GM19467 (cell line): ENCODE results near the gene NISCH.
"Not testable (repeated sequence)": the region's sequence is repeated elsewhere in the genome, so short reads cannot be mapped to it uniquely, and the experiment has no call there.

Experiments
- ATAC-seq: cut with Tn5 transposase; IDR thresholded peaks from one replicate; pipeline ENCODE4 v1.9.1; 2021; ENCODE audit warnings: mild to moderate bottlenecking, moderate library complexity; ENCODE audit not compliant: unreplicated experiment

The NISCH gene

GRCh38 chr3:52524752-52525679, 69.6 kb downstream of the NISCH start:
- ATAC-seq, result no peak

GRCh38 chr3:52525680-52526561, 70.5 kb downstream of the NISCH start:
- no peak for ATAC-seq

- ATAC-seq, result not testable (repeated sequence)
Observed at GRCh38 chr3:52526671-52527038, 71.3 kb downstream of the NISCH start.

DNA sequence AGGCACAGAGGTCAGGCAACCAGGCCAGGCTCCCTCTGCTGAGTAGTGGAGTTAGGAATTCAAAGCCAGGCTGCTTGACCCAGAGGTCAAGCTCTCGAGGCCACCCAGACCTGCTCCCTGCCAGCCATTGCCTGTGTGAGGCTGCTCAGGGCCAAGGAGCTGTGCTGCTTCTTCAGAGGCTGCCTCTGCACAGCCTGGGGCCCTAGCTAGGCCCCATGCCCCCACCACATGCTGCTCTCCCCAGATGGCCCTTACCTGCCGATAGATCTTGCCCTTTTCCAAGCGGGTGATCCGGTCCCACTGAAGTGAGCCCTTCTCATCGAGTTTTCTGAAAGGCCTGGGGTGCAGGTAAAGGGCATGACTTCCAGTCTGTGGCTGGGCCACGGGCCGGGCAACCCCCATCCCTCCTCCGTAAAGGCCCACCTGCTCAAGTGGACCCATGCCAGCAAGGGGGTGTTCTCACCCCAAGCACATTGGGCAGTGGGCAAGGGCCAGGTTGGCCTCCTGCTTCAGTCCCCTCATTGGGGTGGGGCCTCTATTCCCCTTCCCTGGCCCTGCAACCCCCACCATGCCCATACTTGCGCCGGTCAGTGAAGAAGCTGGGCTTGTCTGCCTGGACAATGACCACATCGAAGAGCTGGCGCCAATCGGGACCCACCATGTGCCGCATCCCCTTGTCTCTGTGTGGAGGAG, 71.8 kb downstream of the NISCH start:
- ATAC-seq, result no peak

DNA sequence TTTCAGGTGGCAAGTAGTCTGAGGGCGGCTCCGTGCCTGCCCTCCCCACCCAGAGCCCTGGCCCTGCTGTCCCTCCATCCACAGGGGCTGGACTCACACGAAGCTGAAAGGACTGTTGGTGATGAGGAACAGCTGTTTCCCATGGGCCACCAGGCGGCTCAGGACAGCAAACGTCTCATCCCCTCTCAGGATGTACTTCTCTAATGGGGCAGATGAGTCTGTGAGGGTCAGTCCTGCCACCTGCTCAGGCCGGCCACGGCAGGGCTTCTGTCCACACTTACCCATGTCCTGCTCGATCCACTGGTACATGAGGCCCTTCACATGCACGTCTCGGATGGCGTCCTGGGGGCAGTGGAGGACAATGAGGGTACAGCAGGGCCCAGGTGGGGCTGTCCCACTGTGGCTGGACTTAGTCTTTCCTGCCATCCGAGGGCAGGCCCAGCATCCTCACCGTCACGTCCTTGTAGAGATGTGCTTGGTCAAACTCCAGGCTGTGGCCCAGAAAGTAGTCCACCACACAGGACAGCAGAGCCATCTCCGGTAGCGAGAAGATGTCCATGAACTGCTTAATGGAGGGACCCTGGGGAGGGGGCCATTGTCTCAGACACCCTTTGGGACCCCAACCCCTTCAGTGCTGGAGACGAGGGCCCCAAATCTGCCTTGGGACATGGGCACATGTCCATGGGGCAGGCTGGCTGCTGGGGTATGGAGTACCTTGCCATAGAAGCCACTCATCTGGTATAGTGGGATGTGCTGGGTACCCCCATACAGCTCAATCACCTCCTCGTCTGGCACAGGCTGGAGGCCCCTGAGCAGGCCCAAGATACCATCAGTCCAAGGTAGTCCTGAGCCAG, 72.6 kb downstream of the NISCH start:
- ATAC-seq, result no peak

DNA sequence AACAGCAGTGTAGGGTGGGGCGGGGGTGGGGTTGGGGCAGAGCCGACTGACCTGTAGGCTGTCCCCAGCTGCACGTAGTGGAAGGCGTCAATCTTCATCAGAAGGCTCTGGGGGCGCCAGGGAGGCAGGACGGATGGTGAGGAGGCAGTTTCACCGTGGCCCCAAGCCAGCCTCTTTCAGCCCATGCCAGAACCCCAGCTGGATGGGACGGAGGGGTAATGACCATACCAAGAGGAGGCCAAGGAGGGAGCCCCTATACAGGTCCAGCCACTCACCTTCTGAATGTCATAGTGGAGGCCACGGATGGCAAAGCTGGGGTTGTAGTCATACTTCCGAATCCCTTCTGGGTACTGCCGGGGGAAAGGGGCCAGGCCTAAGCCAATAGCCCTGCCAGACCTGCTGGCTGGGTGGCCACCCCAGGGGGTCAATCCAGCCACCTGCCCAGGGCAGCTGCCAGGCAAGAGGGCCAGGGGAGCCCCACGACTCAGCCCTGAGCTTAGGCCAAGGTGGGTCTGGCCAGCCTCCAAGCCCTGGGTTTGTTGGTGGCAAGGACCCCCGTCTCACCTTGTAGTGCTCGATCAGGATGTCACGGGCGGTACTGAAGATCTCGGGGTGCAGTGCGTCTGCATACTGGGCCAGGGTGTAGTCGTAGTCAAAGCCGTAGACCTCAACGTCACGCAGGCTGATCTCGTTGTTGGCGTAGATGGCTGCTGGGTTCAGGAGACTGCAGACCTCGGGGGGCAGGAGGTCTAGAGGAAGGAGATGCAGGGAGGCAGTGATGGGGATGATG, 73.4 kb downstream of the NISCH start:
- no peak for ATAC-seq

- ATAC-seq, result no peak
Observed at GRCh38 chr3:52529376-52530333, 74.3 kb downstream of the NISCH start.

- ATAC-seq, result no peak
Observed at GRCh38 chr3:52530918-52531826, 75.8 kb downstream of the NISCH start.

DNA sequence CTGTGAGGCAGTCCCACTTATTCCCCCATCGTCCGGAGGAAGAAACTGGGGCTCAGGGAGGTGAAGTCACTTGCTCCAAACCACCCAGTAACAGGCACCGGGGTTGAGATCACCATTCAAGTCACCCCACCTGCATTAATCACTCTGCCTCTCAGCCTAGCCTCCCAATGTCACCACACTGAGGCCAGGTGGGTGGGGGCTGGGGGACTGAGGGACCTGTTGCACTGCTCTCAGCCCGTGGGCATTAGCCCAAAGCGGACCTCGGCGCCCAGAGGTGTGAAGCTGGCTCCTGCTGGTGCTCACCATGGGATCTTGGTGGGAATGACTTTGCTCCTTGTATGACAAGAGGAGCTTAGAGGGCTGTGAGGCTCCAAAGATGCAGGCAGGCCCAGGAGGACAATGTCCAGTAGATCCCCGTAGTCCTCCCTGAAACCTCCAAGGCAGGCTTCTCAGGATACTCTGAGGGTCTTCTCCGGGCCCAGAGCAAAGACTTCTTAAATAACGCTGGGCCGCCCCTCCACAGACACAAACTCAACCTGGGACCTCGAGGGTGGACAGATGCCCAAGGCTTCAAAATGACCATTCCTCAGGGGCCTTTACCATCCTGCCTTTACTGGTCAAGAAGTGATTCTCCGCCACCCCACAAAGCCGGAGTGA, 76.6 kb downstream of the NISCH start:
- ATAC-seq, result no peak

- ATAC-seq, result no peak
Observed at GRCh38 chr3:52532517-52532837, 77.1 kb downstream of the NISCH start.

DNA sequence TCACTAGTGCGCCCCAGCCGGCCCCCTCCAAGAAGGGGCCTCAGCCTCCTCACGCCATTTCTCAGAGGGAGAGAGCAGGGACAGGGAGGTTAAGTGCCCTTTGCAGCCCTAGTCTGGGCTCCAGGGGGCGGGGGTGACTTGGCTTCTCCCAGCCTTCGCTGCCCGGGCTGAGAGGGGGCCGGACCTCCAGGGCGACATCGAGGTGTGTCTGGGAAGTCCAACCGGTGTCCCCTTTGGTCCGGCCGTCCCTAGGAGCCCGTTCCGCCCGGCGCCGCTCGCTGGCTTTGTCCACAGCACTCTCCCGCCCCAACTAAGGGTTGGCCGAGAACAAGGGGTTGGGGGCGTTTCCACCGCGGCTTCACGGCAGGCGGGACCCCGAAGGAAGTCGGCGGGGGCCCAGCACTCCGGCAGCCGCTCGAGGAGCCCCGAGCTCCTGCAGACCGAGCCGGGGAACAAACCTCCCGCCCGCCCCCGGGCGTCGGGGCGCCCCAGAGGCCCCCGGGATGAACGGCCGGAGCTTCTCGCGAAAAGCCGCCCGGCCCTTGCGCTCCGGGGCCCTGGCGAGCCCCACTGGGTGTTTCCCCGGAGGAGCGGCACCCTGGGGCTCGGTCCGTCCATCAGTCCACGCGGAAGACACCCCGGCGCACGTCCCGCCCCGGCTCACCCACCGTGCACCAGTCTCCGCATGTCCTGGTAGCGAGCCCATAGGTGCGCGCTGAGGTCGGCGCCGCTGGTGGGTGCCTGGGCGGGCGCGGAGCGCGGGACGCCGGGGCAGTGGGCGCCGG, 77.6 kb downstream of the NISCH start:
- ATAC-seq, result no peak

- ATAC-seq, result peak; percentile 30
Observed at GRCh38 chr3:52533623-52534280, 78.3 kb downstream of the NISCH start, which contains the start of gene NT5DC2. TSS of gene NT5DC2 (minus strand) at chr3:52533857. CDS start at chr3:52533737, 120 bp downstream.

GRCh38 chr3:52534281-52535183, 79.1 kb downstream of the NISCH start:
- no peak for ATAC-seq

GRCh38 chr3:52535411-52536111, 80.2 kb downstream of the NISCH start:
- ATAC-seq, result no peak
